GM21367 (cell line): ENCODE data around the gene PRICKLE2.

Experiments used
- ATAC-seq: cut with Tn5 transposase; IDR thresholded peaks from one replicate; pipeline ENCODE4 v1.9.1; 2021; ENCODE audit not compliant: unreplicated experiment

PRICKLE2 gene

GRCh38 chr3:64081235-64081630, 144.0 kb downstream of the PRICKLE2 start:
- ATAC-seq: no peak

DNA sequence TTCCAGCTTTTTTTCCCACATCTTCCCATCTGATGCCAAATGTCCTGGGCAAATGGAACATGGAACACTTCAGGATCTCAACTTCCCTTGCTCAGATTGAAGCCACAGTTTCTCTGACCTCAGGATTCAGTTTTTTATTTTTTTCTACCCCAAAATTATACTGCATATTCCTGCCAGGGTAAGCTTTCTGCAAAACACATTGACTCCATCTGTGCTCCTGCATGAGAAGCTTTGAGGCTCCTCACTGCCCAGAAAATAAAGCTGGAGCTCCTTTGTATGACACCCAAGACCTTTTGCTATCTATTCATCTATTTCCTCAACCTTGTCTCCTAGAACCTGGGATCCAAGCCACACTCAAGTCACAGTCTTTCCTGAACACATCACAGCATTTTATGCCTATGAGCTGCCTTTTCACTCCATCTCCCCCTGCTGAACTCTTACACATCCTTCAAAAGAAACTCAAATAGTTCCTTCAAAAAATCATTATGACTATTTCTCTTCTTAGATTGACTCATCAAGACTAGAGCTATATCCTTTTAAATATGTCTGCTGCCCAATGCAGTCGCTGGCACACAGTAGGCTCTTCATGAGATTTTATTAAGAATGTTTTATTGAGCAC, 144.5 kb downstream of the PRICKLE2 start:
- ATAC-seq: no peak

DNA sequence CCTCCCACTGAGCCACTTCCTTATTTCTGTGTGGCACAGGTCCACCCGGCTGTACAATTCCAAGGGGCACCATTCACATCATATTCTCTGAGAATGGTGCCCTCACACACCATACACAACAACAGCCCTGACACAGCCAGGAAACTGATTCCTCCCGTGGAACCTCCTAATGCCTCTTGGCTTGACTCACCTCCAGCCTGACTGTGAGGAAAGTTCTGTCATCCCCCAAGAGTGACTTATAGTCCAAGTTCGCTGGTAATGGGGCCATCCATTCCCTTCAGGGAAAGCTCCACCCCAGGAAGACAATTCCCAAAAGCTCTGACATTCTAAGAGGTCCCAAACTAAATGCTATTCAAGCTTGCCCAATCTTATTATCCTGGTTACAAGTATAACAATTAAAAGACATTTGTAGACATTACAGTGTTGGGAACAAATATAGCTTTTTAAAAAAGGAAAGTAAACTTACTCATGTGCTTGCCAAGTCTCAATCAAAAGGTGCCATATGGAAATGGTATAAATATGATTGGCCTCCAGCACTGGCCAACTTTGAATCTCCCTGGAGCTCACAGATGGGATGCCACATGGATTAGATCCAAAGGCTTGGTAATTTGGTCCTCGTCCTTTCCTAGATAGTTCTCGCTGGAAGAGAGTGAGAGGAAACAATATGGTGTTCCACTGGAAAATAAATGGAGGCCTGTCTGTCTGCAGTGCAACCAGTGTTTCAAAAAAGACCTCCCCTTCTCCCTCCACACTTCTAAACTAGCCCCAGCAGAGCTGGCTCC, 145.7 kb downstream of the PRICKLE2 start:
- ATAC-seq: no peak

DNA sequence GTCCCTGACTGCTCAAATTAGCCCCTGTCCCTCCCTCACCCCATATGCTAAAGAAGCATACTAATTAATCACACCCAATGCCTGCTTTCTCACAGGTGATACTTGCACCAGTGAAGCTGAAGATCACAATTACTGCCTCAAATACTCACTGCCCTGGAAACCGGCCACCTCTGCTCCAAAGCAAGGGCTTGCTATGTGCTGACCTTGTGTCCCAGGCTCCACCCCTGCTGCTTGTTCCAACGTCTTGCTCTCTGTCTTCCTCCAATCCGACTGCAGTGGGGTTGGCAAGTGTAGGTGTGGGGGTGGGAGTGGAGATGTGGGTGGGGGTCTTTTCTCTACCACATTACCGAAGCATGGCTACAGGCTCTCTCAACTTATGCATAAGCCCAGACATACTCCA, 146.3 kb downstream of the PRICKLE2 start:
- ATAC-seq: no peak

DNA sequence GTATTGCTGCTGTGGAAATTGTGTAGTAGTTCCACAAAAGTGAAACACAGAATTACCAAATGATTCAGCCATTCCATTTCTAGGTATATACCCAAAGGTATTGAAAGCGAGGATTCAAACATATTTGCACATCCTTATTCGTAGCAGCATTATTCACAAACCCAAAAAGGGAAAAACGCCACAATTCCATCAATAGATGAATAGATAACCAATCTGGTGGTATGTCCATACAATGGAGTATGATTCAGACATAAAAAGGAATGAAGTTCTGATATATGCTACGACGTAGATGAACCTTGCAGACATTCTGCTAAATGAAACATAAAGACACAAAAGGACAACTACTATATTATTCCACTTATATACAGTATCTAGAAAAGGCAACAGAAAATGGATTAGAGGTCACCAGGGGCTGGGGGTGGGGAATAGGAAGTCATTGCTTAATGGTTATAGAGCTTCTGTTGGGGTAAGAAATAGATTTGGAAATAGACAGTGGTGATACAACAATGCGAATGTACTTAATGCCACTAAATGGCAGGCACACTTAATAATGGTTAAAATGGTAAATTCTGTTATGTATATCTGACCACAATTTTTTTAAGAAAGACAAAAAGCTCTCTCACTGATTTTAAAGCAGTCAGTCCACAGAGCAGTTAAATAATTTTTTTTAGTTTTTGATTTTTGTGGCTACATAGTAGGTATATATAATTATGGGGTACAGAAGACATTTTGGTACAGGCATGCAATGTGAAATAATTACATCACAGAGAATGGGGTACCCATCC, 150.2 kb downstream of the PRICKLE2 start:
- no peak for ATAC-seq

DNA sequence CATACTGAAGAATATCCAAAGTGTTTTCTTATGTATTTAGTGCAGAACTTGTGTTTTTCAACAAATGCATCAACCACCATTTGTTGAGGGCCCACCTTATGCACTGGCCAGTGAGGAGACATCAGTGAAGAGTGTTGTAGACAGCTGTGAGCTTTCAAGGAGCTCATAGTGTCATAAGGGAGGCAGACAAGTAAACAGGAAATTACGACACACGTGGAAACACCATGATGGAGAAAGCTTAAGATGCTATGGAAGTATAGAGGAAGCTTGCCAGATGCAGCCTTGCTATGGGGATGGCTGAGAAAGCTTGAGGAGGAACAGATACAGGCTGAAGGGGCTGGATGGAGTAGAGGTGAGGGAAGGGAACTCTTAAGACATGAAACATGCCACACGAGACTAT, 151.2 kb downstream of the PRICKLE2 start:
- no peak for ATAC-seq

DNA sequence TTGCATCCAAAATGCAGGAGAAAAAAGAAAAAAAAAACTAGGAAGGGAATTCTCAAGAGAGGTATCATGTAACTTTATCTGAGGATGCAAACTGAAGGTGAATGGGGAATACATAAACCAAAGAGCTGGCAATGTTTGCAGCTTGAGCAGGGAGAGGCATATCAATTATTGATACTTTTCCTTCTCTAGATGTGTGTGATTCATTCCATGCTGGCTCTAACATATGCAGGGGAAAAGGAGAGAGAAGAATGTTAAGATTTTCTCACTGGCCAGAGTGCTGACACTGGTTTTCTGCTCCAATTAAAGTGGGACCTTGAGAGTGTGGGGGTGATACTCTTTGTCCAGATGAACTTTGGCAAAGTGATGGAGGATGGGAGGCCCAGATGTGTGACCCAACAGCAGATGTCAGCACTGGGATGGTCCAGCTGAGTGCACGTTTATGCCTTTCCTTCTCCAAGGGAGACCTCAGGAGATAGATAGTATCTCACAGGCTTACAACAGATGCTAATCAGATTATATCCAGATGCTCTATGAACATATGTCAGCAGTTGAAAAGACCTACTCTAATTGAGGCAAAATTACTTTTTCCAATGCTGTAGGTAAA, 152.0 kb downstream of the PRICKLE2 start:
- ATAC-seq: no peak

DNA sequence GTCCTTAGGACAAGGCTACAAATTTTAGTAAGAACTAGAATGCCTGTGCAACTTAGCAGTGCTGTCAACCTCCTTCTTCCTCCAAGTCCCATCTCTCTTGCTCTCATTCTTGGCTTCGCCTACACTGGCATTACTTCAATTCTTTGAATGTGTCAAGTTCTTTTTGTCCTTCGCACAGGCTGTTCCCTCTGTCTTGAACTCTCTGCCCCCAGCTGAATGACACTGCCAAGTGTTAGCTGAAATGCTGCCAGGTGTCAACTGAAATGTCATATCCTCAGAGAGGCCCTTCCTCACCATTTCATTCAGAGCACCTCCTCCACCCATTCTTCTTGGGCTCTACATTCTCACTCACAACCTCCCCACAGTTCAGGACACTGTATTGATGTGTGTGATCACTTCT, 153.1 kb downstream of the PRICKLE2 start:
- no peak for ATAC-seq

DNA sequence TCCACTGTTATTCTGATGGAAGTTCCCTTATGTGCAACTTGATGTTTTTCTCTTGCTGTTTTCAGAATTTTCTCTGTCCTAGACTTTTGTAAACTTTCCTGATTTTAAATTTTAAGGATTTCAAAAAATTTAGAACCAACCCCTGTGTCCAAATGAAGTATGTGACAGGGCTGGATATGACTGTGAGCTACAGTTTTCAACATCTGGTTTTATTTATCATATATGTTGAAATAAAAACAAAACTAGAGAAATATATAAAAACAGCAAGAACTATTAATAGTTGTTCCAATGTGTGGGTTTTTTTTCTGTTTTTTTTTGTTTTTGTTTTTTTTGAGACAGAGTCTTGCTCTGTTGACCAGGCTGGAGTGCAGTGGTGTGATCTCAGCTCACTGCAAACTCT, 154.6 kb downstream of the PRICKLE2 start:
- ATAC-seq: no peak

DNA sequence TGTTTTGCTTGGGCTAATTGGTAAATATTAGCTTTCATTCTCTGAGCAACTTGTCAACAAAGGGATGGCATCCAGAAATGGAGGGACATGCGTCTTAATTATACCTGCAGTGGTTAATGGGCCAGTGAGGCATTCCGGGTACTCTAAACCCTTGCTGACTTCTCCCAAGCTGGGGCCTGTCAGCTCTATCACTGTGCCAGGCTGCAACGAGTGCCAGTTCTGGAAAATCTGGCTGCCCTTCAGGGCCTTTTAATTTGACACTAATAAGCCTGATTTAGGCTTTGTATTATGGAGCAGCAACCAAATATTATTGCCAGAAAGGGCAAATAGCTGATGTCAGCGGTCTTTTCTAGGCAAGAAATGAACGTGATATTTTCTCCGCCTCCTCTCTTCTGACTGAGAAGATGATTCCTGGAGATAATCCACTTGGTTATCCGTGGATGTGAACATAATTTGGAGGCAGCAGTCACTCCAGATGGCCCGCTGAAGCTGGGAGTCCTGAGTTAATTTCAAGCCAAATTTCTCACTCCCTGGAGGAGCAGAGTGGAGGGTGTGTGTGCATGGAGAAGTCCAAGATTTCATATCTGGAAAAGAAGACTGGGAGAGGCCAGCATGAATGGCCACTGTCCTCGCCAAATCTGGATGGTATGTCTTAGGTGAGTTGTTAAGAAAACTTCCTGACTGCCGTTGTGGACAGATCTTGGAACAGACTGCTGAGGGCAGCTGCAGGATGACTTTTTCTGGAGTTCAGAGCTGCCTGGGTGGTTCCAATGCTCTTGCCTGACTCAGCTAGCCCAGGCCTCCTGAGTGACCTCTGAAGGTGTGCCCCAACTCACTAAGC, 157.5 kb downstream of the PRICKLE2 start:
- no peak for ATAC-seq

- ATAC-seq: no peak
These were observed 160.5 kb downstream of the PRICKLE2 start for GRCh38 chr3:64064804-64065203.

- no peak for ATAC-seq
These were observed 161.3 kb downstream of the PRICKLE2 start for GRCh38 chr3:64063983-64064438.

- no peak for ATAC-seq
These were observed 161.9 kb downstream of the PRICKLE2 start for GRCh38 chr3:64063207-64063982.

DNA sequence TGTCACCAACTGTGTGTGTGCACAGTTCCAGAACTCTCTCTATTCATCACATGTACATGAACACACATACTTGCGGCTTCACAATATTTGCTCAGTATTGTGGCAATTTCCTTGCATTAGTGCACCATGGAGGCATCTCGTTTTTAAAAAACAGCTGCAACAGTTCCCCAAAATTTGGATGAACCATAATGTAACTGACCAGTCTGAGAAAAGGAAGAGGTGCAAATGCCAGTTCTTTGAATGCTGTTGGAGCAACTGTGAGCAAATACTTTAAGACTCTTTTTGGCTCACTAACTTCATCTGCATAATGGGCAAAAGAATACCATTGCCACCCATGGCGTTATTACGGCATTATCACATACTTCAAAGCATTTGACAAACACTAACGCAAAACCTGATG, 163.6 kb downstream of the PRICKLE2 start:
- ATAC-seq: no peak

- no peak for ATAC-seq
These were observed 165.6 kb downstream of the PRICKLE2 start for GRCh38 chr3:64059484-64060175.

DNA sequence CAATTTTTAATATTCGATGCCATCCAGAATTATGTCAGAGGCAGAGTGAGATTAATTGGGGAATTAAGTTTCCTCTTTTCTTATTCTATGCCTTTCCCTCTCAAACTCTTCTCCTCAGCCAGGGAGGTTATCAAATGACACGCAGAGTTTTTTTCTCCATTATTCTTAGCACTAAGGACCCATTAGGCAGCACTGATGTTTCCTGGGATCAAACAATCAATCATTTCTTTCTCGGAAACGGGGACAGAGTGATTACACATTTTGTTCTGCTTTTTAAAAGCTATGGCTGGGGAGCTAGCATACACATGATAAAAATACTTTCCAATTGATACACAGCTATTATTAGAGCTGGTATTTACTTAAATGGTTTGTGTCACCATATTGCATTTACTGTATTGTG, 166.7 kb downstream of the PRICKLE2 start:
- no peak for ATAC-seq

DNA sequence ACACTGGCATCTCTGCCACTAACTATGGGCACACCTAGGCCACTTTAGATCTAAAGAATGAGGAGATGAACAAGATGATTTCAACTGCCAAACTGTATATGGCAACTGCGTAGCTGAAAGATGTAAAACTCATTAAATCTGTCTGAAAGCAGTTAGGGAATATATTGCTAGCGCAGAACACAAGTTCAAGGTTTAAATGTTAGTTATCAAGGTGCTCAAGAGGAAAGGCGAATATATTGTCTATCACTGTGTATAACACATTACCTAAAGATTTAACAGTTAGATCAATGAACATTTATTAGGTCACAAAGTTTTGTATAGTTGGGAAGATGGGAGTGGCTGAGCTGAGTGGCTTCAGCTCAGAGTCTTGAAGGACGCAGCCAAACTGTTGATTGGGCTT, 168.0 kb downstream of the PRICKLE2 start:
- no peak for ATAC-seq

DNA sequence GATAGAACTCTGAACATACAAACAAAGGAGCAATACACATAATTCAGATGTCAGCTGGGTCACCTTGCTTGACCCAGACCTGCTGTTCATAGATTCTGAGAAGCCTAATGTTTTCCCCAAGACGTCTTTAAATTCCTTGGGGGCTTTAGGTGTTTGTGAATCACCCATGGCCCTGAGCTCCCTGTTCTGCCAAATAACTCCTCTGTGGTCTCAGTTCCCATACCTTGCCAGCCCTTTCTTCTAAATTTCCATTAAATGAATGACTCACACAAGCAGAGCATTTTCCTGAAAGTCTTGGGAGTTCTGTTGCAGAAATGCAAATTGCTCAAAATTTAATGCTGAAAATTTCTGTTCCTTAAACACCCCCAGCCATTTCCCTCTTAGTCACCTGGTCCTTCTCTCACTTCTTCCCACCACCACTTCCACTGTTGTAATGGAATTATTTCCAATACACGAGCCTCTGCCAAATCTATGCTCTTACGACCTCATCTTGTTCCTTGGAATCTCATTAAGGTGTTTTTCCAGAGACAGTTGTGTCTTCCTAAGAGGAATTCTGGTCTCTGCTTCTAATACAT, 168.6 kb downstream of the PRICKLE2 start:
- no peak for ATAC-seq

GRCh38 chr3:64055076-64055475, 170.2 kb downstream of the PRICKLE2 start:
- no peak for ATAC-seq
